Sigmoid colon (tissue), 4 donors: Measurements from ENCODE around the gene IZUMO1R.

Experiments
- EP300 ChIP-seq, 4 donors: sonication (generic); formaldehyde crosslinking; IDR thresholded peaks; one replicate each; pipeline ENCODE4 v1.6.1; 2017; ENCODE audit warnings: antibody characterized with exemption in 4 of 4
- POLR2A ChIP-seq, 2 donors: fragments of 450-650 bp; IDR thresholded peaks; one replicate each; pipeline ENCODE4 v1.6.1; 2016; ENCODE audit warnings: antibody characterized with exemption in 2 of 2, mild to moderate bottlenecking in 2 of 2, moderate library complexity in 2 of 2
- POLR2AphosphoS5 ChIP-seq, 4 donors: sonication (generic); formaldehyde crosslinking; IDR thresholded peaks; one replicate each; pipeline ENCODE4 v1.6.1; 2017; ENCODE audit warnings: antibody characterized with exemption in 4 of 4
- TF ChIP-seq, protein P1 (sequence below), 4 experiments: fragments of 450-650 bp in 3 of 4; fragments of 200-600 bp in 1 of 4; IDR thresholded peaks; one replicate each; pipeline ENCODE4 v1.5.1; 2016 to 2019; ENCODE audit warnings: antibody characterized with exemption in 4 of 4, mild to moderate bottlenecking in 3 of 4, moderate library complexity in 2 of 4

DNA sequence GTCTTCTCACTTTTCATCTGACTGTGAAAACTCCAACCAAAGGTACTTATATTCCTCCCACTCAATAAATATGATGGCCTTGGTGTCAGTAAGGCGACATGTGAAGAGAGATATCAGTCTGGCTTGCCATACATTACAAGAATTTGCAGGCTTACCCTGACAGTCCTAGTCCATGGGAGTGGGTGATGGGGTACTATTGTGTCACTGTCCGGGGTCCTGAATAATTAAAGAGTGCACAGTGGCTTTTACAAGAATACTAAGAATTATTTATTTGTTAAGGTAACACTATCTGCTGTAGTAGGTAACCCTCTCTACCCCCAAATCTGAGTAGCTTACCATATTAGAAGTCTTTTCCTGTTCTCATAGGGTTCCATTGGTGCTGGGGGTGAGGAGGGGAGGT is 23.1 kb upstream of the IZUMO1R start:
- TF ChIP-seq POLR2AphosphoS5 (IDR thresholded peaks at IDR 0.05), result no peak
- TF ChIP-seq, protein P1, sequence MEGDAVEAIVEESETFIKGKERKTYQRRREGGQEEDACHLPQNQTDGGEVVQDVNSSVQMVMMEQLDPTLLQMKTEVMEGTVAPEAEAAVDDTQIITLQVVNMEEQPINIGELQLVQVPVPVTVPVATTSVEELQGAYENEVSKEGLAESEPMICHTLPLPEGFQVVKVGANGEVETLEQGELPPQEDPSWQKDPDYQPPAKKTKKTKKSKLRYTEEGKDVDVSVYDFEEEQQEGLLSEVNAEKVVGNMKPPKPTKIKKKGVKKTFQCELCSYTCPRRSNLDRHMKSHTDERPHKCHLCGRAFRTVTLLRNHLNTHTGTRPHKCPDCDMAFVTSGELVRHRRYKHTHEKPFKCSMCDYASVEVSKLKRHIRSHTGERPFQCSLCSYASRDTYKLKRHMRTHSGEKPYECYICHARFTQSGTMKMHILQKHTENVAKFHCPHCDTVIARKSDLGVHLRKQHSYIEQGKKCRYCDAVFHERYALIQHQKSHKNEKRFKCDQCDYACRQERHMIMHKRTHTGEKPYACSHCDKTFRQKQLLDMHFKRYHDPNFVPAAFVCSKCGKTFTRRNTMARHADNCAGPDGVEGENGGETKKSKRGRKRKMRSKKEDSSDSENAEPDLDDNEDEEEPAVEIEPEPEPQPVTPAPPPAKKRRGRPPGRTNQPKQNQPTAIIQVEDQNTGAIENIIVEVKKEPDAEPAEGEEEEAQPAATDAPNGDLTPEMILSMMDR (IDR thresholded peaks at IDR 0.05), result no peak
- no peak for TF ChIP-seq POLR2A (IDR thresholded peaks at IDR 0.05)
- TF ChIP-seq EP300 (IDR thresholded peaks at IDR 0.05), result no peak
